Loucy (cell line): ENCODE measurements around the gene CCDC187.

Experiments
- H2AFZ ChIP-seq: fragments of 200-600 bp; sonication (generic); 2 replicates; pipeline ENCODE4 v1.6.0; 2016; ENCODE audit warnings: antibody characterized with exemption, mild to moderate bottlenecking, low read length, moderate library complexity
- H3F3A ChIP-seq: fragments of 200-600 bp; 2 replicates; pipeline ENCODE4 v1.6.0; 2016; ENCODE audit warnings: antibody characterized with exemption, low read depth, mild to moderate bottlenecking
- H3K27me3 ChIP-seq: fragments of 200-600 bp; sonication (generic); 2 replicates; pipeline ENCODE4 v1.6.1; 2014; ENCODE audit warnings: low read length, mild to moderate bottlenecking; ENCODE audit not compliant: insufficient read depth, poor library complexity, severe bottlenecking
- H3K36me3 ChIP-seq: fragments of 200-600 bp; sonication (generic); 2 replicates; pipeline ENCODE4 v1.6.1; 2016; ENCODE audit warnings: low read length; ENCODE audit not compliant: insufficient read depth
- H3K4me1 ChIP-seq: fragments of 200-600 bp; sonication (generic); 2 replicates; pipeline ENCODE4 v1.5.1; 2014; ENCODE audit warnings: low read length, mild to moderate bottlenecking; ENCODE audit not compliant: insufficient read depth, poor library complexity, severe bottlenecking
- H3K4me2 ChIP-seq: fragments of 200-600 bp; sonication (generic); 2 replicates; pipeline ENCODE4 v1.6.0; 2014; ENCODE audit warnings: antibody characterized with exemption, low read length, low read depth, mild to moderate bottlenecking; ENCODE audit not compliant: poor library complexity, severe bottlenecking
- H3K4me3 ChIP-seq: fragments of 200-600 bp; sonication (generic); 2 replicates; pipeline ENCODE4 v1.5.1; 2014; ENCODE audit warnings: low read length, mild to moderate bottlenecking, mixed read lengths; ENCODE audit not compliant: poor library complexity, severe bottlenecking
- H3K79me2 ChIP-seq: fragments of 200-600 bp; sonication (generic); 2 replicates; pipeline ENCODE4 v1.6.1; 2014; ENCODE audit warnings: low read length; ENCODE audit not compliant: insufficient read depth
- H3K9ac ChIP-seq: fragments of 200-600 bp; sonication (generic); 2 replicates; pipeline ENCODE4 v1.6.0; 2014; ENCODE audit warnings: mild to moderate bottlenecking, low read depth, low read length, moderate library complexity; ENCODE audit not compliant: poor library complexity, severe bottlenecking
- H3K9me2 ChIP-seq: fragments of 200-600 bp; sonication (generic); replicated peaks from 2 replicates; pipeline ENCODE4 v1.6.1; 2016; ENCODE audit warnings: low read depth, low read length, mixed read lengths
- H3K9me3 ChIP-seq: fragments of 200-600 bp; sonication (generic); 2 replicates; pipeline ENCODE4 v1.6.1; 2014; ENCODE audit warnings: mild to moderate bottlenecking, antibody characterized with exemption, low read length, low read depth; ENCODE audit not compliant: insufficient read depth
- H4K20me1 ChIP-seq: fragments of 200-600 bp; sonication (generic); 2 replicates; pipeline ENCODE4 v1.6.0; 2014; ENCODE audit warnings: antibody characterized with exemption, low read length, mild to moderate bottlenecking; ENCODE audit not compliant: insufficient read depth, poor library complexity, severe bottlenecking
- EZH2phosphoT487 ChIP-seq: fragments of 200-600 bp; IDR thresholded peaks from 2 replicates; pipeline ENCODE4 v1.6.1; 2018; ENCODE audit warnings: antibody characterized with exemption, mild to moderate bottlenecking, moderate library complexity, borderline replicate concordance
- TF ChIP-seq, protein P1 (sequence below): fragments of 200-600 bp; sonication (generic); conservative IDR thresholded peaks from 2 replicates; pipeline ENCODE4 v1.5.1; 2014; ENCODE audit warnings: mild to moderate bottlenecking, antibody characterized with exemption, low read length

CCDC187 gene

DNA sequence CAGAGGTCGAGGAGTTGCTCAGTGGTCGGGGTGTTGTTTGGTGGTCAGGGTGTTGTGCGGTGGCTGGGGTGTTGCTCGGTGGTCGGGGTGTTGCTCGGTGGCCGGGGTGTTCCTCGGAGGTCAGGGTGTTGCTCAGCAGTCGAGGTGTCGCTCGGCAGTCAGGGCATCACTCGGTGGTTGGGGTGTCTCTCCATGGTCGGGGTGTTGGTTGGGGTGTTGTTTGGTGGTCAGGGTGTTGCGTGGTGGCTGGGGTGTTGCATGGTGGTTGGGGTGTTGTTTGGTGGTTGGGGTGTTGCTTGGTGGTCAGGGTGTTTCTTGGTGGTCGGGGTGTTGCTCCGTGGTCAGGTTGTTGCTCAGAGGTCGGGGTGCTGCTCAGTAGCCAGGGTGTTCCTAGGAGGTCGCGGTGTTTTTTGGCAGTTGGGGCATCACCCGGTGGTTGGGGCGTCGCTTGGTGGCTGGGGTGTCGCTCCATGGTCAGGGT, 12.4 kb upstream of the CCDC187 start:
- Histone ChIP-seq H3K4me1 (no peaks in the 10 kb centered on the region), H3K4me2 (no peak overlapping the region)

DNA sequence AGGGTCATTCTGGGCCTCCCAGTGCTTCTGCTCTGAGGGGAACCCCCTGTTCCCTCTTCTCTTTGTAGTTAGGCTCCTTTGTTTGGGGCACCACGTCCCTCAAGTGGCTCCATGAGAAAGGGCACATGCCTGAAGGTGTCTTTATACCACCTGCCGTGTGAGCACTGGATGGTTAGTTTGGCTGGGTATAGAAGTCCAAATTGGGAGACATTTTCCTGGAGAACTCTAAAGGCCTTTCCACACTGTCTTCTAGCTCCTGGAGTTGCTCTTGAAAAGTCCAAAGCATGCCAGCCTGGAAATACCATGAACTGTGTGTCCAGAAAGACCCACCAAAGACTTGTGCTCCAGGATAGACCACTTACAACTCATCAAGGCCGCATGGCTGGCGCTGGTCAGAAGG, 11.1 kb upstream of the CCDC187 start:
- Histone ChIP-seq H3K4me1 (peaks cover 6% of the 10 kb centered on the region), H3K9ac (no peak overlapping the region), H3F3A (no peaks in the 10 kb centered on the region), H3K9me3 (no peaks in the 10 kb centered on the region; the same call in 1 of the 2 replicates), H3K36me3 (no peaks in the 10 kb centered on the region), H2AFZ (no peak overlapping the region), H3K27me3 (no peaks in the 10 kb centered on the region), H3K79me2 (no peaks in the 10 kb centered on the region), H3K4me2 (no peak overlapping the region), H4K20me1 (no peaks in the 10 kb centered on the region), H3K9me2 (no peaks in the 10 kb centered on the region), H3K4me3 (no peak overlapping the region)
- no peak for TF ChIP-seq EZH2phosphoT487
- TF ChIP-seq, protein P1, sequence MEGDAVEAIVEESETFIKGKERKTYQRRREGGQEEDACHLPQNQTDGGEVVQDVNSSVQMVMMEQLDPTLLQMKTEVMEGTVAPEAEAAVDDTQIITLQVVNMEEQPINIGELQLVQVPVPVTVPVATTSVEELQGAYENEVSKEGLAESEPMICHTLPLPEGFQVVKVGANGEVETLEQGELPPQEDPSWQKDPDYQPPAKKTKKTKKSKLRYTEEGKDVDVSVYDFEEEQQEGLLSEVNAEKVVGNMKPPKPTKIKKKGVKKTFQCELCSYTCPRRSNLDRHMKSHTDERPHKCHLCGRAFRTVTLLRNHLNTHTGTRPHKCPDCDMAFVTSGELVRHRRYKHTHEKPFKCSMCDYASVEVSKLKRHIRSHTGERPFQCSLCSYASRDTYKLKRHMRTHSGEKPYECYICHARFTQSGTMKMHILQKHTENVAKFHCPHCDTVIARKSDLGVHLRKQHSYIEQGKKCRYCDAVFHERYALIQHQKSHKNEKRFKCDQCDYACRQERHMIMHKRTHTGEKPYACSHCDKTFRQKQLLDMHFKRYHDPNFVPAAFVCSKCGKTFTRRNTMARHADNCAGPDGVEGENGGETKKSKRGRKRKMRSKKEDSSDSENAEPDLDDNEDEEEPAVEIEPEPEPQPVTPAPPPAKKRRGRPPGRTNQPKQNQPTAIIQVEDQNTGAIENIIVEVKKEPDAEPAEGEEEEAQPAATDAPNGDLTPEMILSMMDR: no peak

More for the DNA sequence above, 12.4 kb upstream of the CCDC187 start:
- no peaks in the 10 kb centered on the region for H3K9me2 ChIP-seq
- no peak for TF ChIP-seq EZH2phosphoT487
- TF ChIP-seq, protein P1: no peak
- no peaks in the 10 kb centered on the region for H3K27me3 ChIP-seq
- H3K9ac ChIP-seq: no peak overlapping the region
- H2AFZ ChIP-seq: no peak overlapping the region
- H3K79me2 ChIP-seq: no peaks in the 10 kb centered on the region
- no peak overlapping the region for H3K4me3 ChIP-seq
- no peaks in the 10 kb centered on the region for H3K36me3 ChIP-seq
- no peaks in the 10 kb centered on the region for H4K20me1 ChIP-seq
- H3F3A ChIP-seq: no peaks in the 10 kb centered on the region
- H3K9me3 ChIP-seq: no peaks in the 10 kb centered on the region; the same call in 1 of the 2 replicates

DNA sequence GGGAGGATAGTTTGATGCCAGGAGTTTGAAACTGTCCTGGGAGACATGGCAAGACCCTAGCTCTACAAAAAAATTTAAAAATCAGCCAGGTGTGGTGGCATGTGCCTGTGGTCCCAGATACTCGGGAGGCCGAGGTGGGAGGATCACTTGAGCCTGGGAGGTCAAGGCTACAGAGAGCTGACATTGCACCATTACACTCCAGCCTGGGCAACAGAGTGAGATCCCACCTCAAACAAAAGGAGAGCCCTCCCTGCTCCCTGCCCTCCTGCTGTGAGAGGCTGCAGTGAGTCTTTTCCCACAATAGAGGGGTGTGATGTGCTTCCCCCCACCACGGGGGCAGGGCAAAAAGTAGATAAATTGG, 10.1 kb upstream of the CCDC187 start:
- Histone ChIP-seq H3K4me3 (no peak overlapping the region), H2AFZ (no peak overlapping the region), H3K27me3 (no peaks in the 10 kb centered on the region), H3K9me3 (no peaks in the 10 kb centered on the region; the same call in 1 of the 2 replicates), H3K9ac (no peak overlapping the region), H4K20me1 (no peaks in the 10 kb centered on the region), H3K79me2 (no peaks in the 10 kb centered on the region), H3K4me1 (peaks cover 14% of the 10 kb centered on the region), H3F3A (no peaks in the 10 kb centered on the region), H3K9me2 (no peaks in the 10 kb centered on the region), H3K36me3 (no peaks in the 10 kb centered on the region), H3K4me2 (no peak overlapping the region)
- no peak for TF ChIP-seq EZH2phosphoT487
- TF ChIP-seq, protein P1: no peak
